ENCODE results near the gene BTD.

Gene BTD

DNA sequence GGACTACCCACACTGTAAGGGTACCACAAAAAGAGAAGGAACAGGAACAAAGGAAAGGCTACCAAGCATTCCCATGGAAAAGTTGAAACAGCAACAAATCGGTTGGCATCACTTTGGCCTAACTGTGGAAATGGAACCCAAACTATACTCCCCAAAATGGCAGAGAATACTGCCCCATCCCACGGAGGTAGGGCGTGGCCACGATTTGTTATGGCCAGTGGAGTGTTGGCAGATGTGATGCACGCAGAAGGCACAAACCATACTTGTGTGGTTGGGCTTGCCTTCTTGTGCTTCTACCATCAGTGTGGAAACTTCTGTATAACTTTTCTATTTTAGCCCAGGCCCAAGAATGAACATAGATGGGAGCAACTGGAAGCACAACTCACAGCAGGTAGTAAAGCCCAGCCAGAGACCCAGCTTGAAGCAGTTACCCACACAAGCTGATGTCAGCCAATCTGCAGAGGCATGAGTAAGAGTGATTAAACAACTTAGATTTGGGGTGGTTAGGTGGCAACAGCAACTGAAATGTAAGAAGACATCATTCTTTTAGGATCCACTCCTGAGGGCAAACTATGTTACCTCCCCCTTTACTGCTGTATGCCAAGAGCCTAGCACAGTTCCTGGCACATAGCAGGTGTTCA lies 64.1 kb downstream of the BTD start:
- H3K9me3 ChIP-seq (ENCODE audit: insufficient read depth, low read length) = no peaks in the 10 kb centered on the region
- DNase-seq (ENCODE audit: low read depth, low spot score) = no peak
- no peak overlapping the region for H3K4me3 ChIP-seq (ENCODE audit: insufficient read length, low read depth)
- TF ChIP-seq YY1 (IDR thresholded peaks at IDR 0.05; ENCODE audit: insufficient read depth, insufficient read length) (no peak), SUZ12 (IDR thresholded peaks at IDR 0.05; ENCODE audit: extremely low read depth, insufficient read depth, insufficient read length) (no peak), ZNF274 (IDR thresholded peaks at IDR 0.05; ENCODE audit: low read depth, low read length) (no peak)
- no peaks in the 10 kb centered on the region for H3K4me1 ChIP-seq (ENCODE audit: insufficient read depth, insufficient read length)
- H3K27me3 ChIP-seq (ENCODE audit: insufficient read depth, insufficient read length) = no peaks in the 10 kb centered on the region
- no peak overlapping the region for H3K9ac ChIP-seq (ENCODE audit: insufficient read length, low read depth)
- H3K36me3 ChIP-seq (ENCODE audit: insufficient read depth, insufficient read length, low read length) = peaks cover 15% of the 10 kb centered on the region

- peaks cover 21% of the 10 kb centered on the region for H3K36me3 ChIP-seq (ENCODE audit: insufficient read depth, insufficient read length, low read length)
These were observed 64.7 kb downstream of the BTD start for GRCh38 chr3:15666277-15666676.

DNA sequence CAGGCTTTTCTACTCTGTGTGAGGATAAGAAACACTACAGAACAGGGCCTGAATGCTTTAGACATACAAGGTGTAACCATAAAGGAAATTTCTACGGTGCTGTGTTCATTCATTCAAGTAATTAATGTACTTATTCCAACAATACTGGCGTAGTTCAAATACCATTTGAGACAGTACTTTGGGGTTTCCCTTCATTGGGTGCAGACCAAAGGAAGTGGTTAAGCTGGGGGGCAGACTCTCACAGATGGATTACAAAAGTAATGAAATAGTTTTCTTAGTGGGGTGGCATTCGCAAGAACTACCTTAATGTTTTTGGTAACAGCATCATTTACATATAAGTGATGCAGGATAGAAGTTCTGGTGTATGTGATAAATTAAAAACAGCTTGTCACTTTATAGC lies 65.9 kb downstream of the BTD start:
- no peak for DNase-seq (ENCODE audit: low read depth, low spot score)
- no peaks in the 10 kb centered on the region for H3K27me3 ChIP-seq (ENCODE audit: insufficient read depth, insufficient read length)
- no peak for TF ChIP-seq SUZ12 (IDR thresholded peaks at IDR 0.05; ENCODE audit: extremely low read depth, insufficient read depth, insufficient read length)
- TF ChIP-seq ZNF274 (IDR thresholded peaks at IDR 0.05; ENCODE audit: low read depth, low read length) = no peak
- no peak for TF ChIP-seq YY1 (IDR thresholded peaks at IDR 0.05; ENCODE audit: insufficient read depth, insufficient read length)
- H3K9me3 ChIP-seq (ENCODE audit: insufficient read depth, low read length) = no peaks in the 10 kb centered on the region
- H3K4me1 ChIP-seq (ENCODE audit: insufficient read depth, insufficient read length) = no peaks in the 10 kb centered on the region
- no peak overlapping the region for H3K9ac ChIP-seq (ENCODE audit: insufficient read length, low read depth)
- no peak overlapping the region for H3K4me3 ChIP-seq (ENCODE audit: insufficient read length, low read depth)
- peaks cover 21% of the 10 kb centered on the region for H3K36me3 ChIP-seq (ENCODE audit: insufficient read depth, insufficient read length, low read length)

More at GRCh38 chr3:15666277-15666676, 64.7 kb downstream of the BTD start:
- no peaks in the 10 kb centered on the region for H3K27me3 ChIP-seq (ENCODE audit: insufficient read depth, insufficient read length)
- H3K4me3 ChIP-seq (ENCODE audit: insufficient read length, low read depth) = no peak overlapping the region
- TF ChIP-seq ZNF274 (IDR thresholded peaks at IDR 0.05; ENCODE audit: low read depth, low read length) (no peak), SUZ12 (IDR thresholded peaks at IDR 0.05; ENCODE audit: extremely low read depth, insufficient read depth, insufficient read length) (no peak), YY1 (IDR thresholded peaks at IDR 0.05; ENCODE audit: insufficient read depth, insufficient read length) (no peak)
- H3K9me3 ChIP-seq (ENCODE audit: insufficient read depth, low read length) = no peaks in the 10 kb centered on the region
- H3K4me1 ChIP-seq (ENCODE audit: insufficient read depth, insufficient read length) = no peaks in the 10 kb centered on the region
- DNase-seq (ENCODE audit: low read depth, low spot score) = no peak
- H3K9ac ChIP-seq (ENCODE audit: insufficient read length, low read depth) = no peak overlapping the region

GRCh38 chr3:15673536-15673935 lies 72.0 kb downstream of the BTD start:
- no peaks in the 10 kb centered on the region for H3K9me3 ChIP-seq (ENCODE audit: insufficient read depth, low read length)
- H3K9ac ChIP-seq (ENCODE audit: insufficient read length, low read depth) = no peak overlapping the region
- TF ChIP-seq ZNF274 (IDR thresholded peaks at IDR 0.05; ENCODE audit: low read depth, low read length) (no peak), YY1 (IDR thresholded peaks at IDR 0.05; ENCODE audit: insufficient read depth, insufficient read length) (no peak), SUZ12 (IDR thresholded peaks at IDR 0.05; ENCODE audit: extremely low read depth, insufficient read depth, insufficient read length) (no peak)
- no peak overlapping the region for H3K4me3 ChIP-seq (ENCODE audit: insufficient read length, low read depth)
- no peaks in the 10 kb centered on the region for H3K27me3 ChIP-seq (ENCODE audit: insufficient read depth, insufficient read length)
- DNase-seq (ENCODE audit: low read depth, low spot score) = no peak
- peaks cover 53% of the 10 kb centered on the region for H3K36me3 ChIP-seq (ENCODE audit: insufficient read depth, insufficient read length, low read length)
- no peaks in the 10 kb centered on the region for H3K4me1 ChIP-seq (ENCODE audit: insufficient read depth, insufficient read length)

GRCh38 chr3:15676259-15676658 lies 74.7 kb downstream of the BTD start:
- H3K4me3 ChIP-seq (ENCODE audit: insufficient read length, low read depth) = no peak overlapping the region
- H3K36me3 ChIP-seq (ENCODE audit: insufficient read depth, insufficient read length, low read length) = peaks cover 42% of the 10 kb centered on the region
- TF ChIP-seq ZNF274 (IDR thresholded peaks at IDR 0.05; ENCODE audit: low read depth, low read length) (no peak), YY1 (IDR thresholded peaks at IDR 0.05; ENCODE audit: insufficient read depth, insufficient read length) (no peak), SUZ12 (IDR thresholded peaks at IDR 0.05; ENCODE audit: extremely low read depth, insufficient read depth, insufficient read length) (no peak)
- H3K9me3 ChIP-seq (ENCODE audit: insufficient read depth, low read length) = no peaks in the 10 kb centered on the region
- H3K27me3 ChIP-seq (ENCODE audit: insufficient read depth, insufficient read length) = no peaks in the 10 kb centered on the region
- H3K9ac ChIP-seq (ENCODE audit: insufficient read length, low read depth) = no peak overlapping the region
- H3K4me1 ChIP-seq (ENCODE audit: insufficient read depth, insufficient read length) = no peaks in the 10 kb centered on the region
- no peak for DNase-seq (ENCODE audit: low read depth, low spot score)

DNA sequence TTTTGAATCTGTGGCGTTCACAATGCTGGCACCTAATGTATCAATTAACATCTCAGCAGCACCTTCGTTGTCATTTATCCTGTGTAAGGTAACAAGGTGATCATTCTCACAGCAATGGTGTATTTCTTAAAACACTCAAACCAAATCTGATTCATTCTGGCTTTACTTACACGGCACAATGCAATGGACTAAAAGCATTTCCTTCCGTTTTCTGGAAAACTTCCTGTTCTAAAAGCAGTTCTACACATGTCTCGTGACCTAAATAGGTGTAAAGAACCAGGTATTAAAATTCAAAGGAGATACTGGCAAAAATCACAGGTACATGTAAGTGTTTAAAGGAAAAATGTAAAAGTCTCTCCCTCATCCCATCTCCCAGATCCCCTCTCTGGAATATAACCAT lies 77.8 kb downstream of the BTD start:
- Histone ChIP-seq H3K9me3 (ENCODE audit: insufficient read depth, low read length) (no peaks in the 10 kb centered on the region), H3K27me3 (ENCODE audit: insufficient read depth, insufficient read length) (no peaks in the 10 kb centered on the region), H3K4me3 (ENCODE audit: insufficient read length, low read depth) (no peak overlapping the region), H3K36me3 (ENCODE audit: insufficient read depth, insufficient read length, low read length) (peaks cover 45% of the 10 kb centered on the region), H3K4me1 (ENCODE audit: insufficient read depth, insufficient read length) (no peaks in the 10 kb centered on the region), H3K9ac (ENCODE audit: insufficient read length, low read depth) (no peak overlapping the region)
- no peak for TF ChIP-seq SUZ12 (IDR thresholded peaks at IDR 0.05; ENCODE audit: extremely low read depth, insufficient read depth, insufficient read length)
- no peak for TF ChIP-seq ZNF274 (IDR thresholded peaks at IDR 0.05; ENCODE audit: low read depth, low read length)
- TF ChIP-seq YY1 (IDR thresholded peaks at IDR 0.05; ENCODE audit: insufficient read depth, insufficient read length) = no peak
- DNase-seq (ENCODE audit: low read depth, low spot score) = no peak

DNA sequence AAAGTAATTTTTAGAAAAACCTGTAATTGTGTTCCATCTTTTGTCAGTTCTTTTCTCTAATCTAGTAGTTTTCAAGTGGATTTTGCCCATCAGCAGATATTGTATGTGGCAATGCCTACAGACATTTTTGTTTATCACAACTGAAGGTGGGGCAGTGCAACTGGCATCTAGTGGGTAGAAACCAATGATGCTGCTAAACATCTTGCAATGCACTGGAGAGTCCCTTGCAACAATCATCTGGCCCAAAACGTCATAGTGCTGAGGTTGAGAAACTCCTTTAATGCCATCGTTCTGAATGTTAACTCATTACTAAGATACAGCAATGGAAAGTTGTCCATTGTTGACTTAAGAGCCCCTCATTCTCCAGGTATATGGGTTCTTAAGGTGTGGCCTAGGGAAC lies 80.1 kb downstream of the BTD start:
- Histone ChIP-seq H3K4me1 (ENCODE audit: insufficient read depth, insufficient read length) (no peaks in the 10 kb centered on the region), H3K9me3 (ENCODE audit: insufficient read depth, low read length) (no peaks in the 10 kb centered on the region), H3K9ac (ENCODE audit: insufficient read length, low read depth) (no peak overlapping the region), H3K4me3 (ENCODE audit: insufficient read length, low read depth) (no peak overlapping the region), H3K36me3 (ENCODE audit: insufficient read depth, insufficient read length, low read length) (peaks cover 47% of the 10 kb centered on the region), H3K27me3 (ENCODE audit: insufficient read depth, insufficient read length) (no peaks in the 10 kb centered on the region)
- TF ChIP-seq SUZ12 (IDR thresholded peaks at IDR 0.05; ENCODE audit: extremely low read depth, insufficient read depth, insufficient read length) (no peak), YY1 (IDR thresholded peaks at IDR 0.05; ENCODE audit: insufficient read depth, insufficient read length) (no peak), ZNF274 (IDR thresholded peaks at IDR 0.05; ENCODE audit: low read depth, low read length) (no peak)
- no peak for DNase-seq (ENCODE audit: low read depth, low spot score)

All from NT2/D1 (cell line).